Glomerular endothelial cell (primary cell): ENCODE data around the gene PKNOX1. TPM values are rescaled to one million over a fixed set of nuclear protein-coding genes. Genes with fewer than 3 reads are reported as not detected.

ENCODE experiments used
- total RNA-seq: library from RNA; depleted of rRNA; stranded (reverse); fragments of >200 nt; gene quantifications from 2 replicates; pipeline ENCODE4 v1.2.3, GENCODE V29; 2015

The PKNOX1 gene
- total RNA-seq, 1 donor from 2014 or later: 22.9 TPM

Other genes with a start within 250 kb of the PKNOX1 start
- gene WDR4, start 95.0 kb upstream of the PKNOX1 start, total RNA-seq: 9.8 and 13.1 TPM in 2 replicates
- 26.6 and 49.3 TPM in 2 replicates for gene NDUFV3, start 81.3 kb upstream of the PKNOX1 start, total RNA-seq
- gene ERVH48-1, start 48.9 kb upstream of the PKNOX1 start, total RNA-seq: not detected in 2 replicates
- 14.3 and 25.7 TPM in 2 replicates for gene CBS, start 101.3 kb downstream of the PKNOX1 start, total RNA-seq
- 37.6 and 61.5 TPM in 2 replicates for gene U2AF1, start 133.0 kb downstream of the PKNOX1 start, total RNA-seq
- not detected in 2 replicates for gene CRYAA, start 194.4 kb downstream of the PKNOX1 start, total RNA-seq